Measurements from ENCODE around the gene NKIRAS2.
"Not testable (repeated sequence)": the region's sequence is repeated elsewhere in the genome, so short reads cannot be mapped to it uniquely, and the experiment has no call there.

Gene NKIRAS2

DNA sequence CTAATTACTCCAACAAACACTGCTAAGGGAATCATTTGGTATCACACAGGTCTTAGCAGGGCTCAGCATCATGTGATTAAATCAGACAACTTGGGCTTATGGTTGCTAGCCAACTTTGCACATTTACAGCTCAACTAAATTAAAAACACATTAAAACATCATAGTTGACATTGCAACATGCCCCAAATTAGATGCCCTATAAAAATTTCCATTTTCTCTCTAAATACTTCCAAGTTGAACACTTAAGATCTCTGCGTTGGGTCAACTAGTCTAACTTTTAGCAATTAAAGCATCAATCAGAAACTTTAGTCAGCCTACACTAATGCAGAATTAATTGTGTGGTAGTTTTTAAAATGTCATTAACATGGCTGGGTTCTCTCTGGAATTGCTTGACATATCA lies 14.7 kb upstream of the NKIRAS2 start:
- no peak overlapping the region for H3K4me3 ChIP-seq (ENCODE audit: control insufficient read depth, low read depth, low read length)
- TF ChIP-seq CTCF (IDR thresholded peaks at IDR 0.05; ENCODE audit: control insufficient read depth, insufficient read depth, low read depth, low read length, missing control alignments) = no peak
- no peak for DNase-seq (ENCODE audit: low read depth)

- peak; percentile 17 for TF ChIP-seq CTCF (IDR thresholded peaks at IDR 0.05; ENCODE audit: control insufficient read depth, insufficient read depth, low read depth, low read length, missing control alignments)
- no peak overlapping the region for H3K4me3 ChIP-seq (ENCODE audit: control insufficient read depth, low read depth, low read length)
- no peak for DNase-seq (ENCODE audit: low read depth)
Observed at GRCh38 chr17:42009170-42009569, 10.7 kb upstream of the NKIRAS2 start.

- DNase-seq (ENCODE audit: low read depth); H3K4me3 ChIP-seq (ENCODE audit: control insufficient read depth, low read depth, low read length): not testable (repeated sequence)
Observed at GRCh38 chr17:42010266-42010680, 9.6 kb upstream of the NKIRAS2 start.

GRCh38 chr17:42010898-42011516 lies 8.9 kb upstream of the NKIRAS2 start:
- no peak overlapping the region for H3K4me3 ChIP-seq (ENCODE audit: control insufficient read depth, low read depth, low read length)
- no peak for TF ChIP-seq CTCF (IDR thresholded peaks at IDR 0.05; ENCODE audit: control insufficient read depth, insufficient read depth, low read depth, low read length, missing control alignments)
- no peak for DNase-seq (ENCODE audit: low read depth)

- DNase-seq (ENCODE audit: low read depth); H3K4me3 ChIP-seq (ENCODE audit: control insufficient read depth, low read depth, low read length): not testable (repeated sequence)
Observed at GRCh38 chr17:42012363-42012762, 7.5 kb upstream of the NKIRAS2 start.

DNA sequence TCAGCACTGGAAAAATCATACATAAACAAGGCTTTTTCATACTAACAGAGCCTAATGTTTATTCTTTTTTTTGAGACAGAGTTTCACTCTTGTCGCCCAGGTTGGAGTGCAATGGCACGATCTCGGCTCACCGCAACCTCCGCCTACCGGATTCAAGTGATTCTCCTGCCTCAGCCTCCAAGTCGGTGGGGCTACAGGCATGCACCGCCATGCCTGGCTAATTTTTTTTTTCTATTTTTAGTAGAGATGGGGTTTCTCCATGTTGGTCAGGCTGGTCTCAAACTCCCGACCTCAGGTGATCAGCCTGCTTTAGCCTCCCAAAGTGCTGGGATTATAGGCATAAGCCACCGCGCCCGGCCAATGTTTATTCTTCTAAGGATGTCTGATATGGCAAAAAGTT lies 6.2 kb upstream of the NKIRAS2 start:
- not testable (repeated sequence) for DNase-seq (ENCODE audit: low read depth); H3K4me3 ChIP-seq (ENCODE audit: control insufficient read depth, low read depth, low read length)

DNA sequence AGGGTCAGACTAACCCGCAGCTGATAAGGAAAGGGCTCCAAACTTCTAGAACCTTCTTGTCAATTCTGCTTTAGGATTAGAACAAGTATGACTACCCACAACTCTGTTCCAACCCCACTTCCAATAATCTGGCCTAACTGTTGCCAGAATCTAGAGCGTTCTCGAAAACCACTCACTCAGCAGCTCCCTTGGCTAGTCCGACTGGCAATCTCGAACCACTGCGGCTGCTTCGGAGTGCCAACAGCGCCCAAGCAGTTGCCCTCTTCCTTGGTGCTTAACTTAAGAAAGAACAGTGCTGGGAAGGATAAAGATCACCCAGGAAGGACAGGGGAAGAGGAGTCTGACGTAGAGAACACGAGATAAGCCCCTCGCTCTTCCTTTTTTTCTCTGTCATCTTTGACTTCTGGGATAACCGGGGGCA lies 3.5 kb upstream of the NKIRAS2 start:
- H3K4me3 ChIP-seq (ENCODE audit: control insufficient read depth, low read depth, low read length) = peak overlapping the region; percentile 98
- no peak for DNase-seq (ENCODE audit: low read depth)

More for the DNA sequence above, 3.5 kb upstream of the NKIRAS2 start:
- no peak for TF ChIP-seq CTCF (IDR thresholded peaks at IDR 0.05; ENCODE audit: control insufficient read depth, insufficient read depth, low read depth, low read length, missing control alignments)
